Peyer's patch (tissue), 4 donors: Measurements from ENCODE around the gene TERB1. TPM values are rescaled to one million over a fixed set of nuclear protein-coding genes. Genes with fewer than 3 reads are reported as not detected.
A peak's percentile ranks its signal among the peaks of the same experiment; 100 is the strongest.

Experiments used
- DNase-seq, 3 donors: peaks; one replicate each; pipeline ENCODE4 v3.0.0-alpha.2; 2017 to 2019
- H3K27ac ChIP-seq, 4 donors: fragments of 200-600 bp; sonication (generic); one replicate each; pipeline ENCODE4 v1.5.1; 2016 to 2019
- H3K27me3 ChIP-seq, 2 donors: fragments of 200-600 bp; sonication (generic); one replicate each; pipeline ENCODE4 v1.5.1; 2019
- H3K36me3 ChIP-seq, 3 donors: fragments of 200-600 bp; sonication (generic); one replicate each; pipeline ENCODE4 v1.5.1; 2016 to 2019
- H3K4me1 ChIP-seq, 4 donors: fragments of 200-600 bp; sonication (generic); one replicate each; pipeline ENCODE4 v1.5.1; 2016 to 2019
- H3K4me3 ChIP-seq, 4 donors: fragments of 200-600 bp; sonication (generic); 1 replicate in 3 of 4; 2 replicates in 1 of 4; pipeline ENCODE4 v1.5.1; 2016 to 2019; ENCODE audit warnings: mild to moderate bottlenecking in 1 of 4
- H3K9me3 ChIP-seq, 4 donors: fragments of 200-600 bp; sonication (generic); one replicate each; pipeline ENCODE4 v1.5.1; 2016 to 2019; ENCODE audit warnings: mild to moderate bottlenecking in 1 of 4
- CTCF ChIP-seq, 6 experiments: fragments of 450-650 bp in 4 of 6; fragments of 200-600 bp in 2 of 6; sonication (generic) in 1 of 6; IDR thresholded peaks; one replicate each; pipeline ENCODE4 v1.5.1; 2017 to 2019; ENCODE audit warnings: antibody characterized with exemption in 6 of 6, mild to moderate bottlenecking in 3 of 6, moderate library complexity in 1 of 6
- POLR2A ChIP-seq, 2 donors: fragments of 450-650 bp; IDR thresholded peaks; one replicate each; pipeline ENCODE4 v1.5.1; 2017; ENCODE audit warnings: antibody characterized with exemption in 2 of 2, mild to moderate bottlenecking in 2 of 2, moderate library complexity in 2 of 2
- total RNA-seq, 4 donors: library from RNA; depleted of rRNA; stranded (reverse); fragments of >200 nt; gene quantifications; one replicate each; pipeline ENCODE4 v1.1.0, GENCODE V29; 2016

Gene TERB1
- total RNA-seq, 4 donors from 2014 or later = 0.40 TPM; not detected in 3

- no peaks in the 10 kb centered on the region for H3K9me3 ChIP-seq
- H3K27ac ChIP-seq = no peak overlapping the region
- H3K36me3 ChIP-seq = no peaks in the 10 kb centered on the region
- H3K27me3 ChIP-seq = peaks cover 0 to 11% of the 10 kb centered on the region in 2 donors
- no peak for DNase-seq
- TF ChIP-seq CTCF (IDR thresholded peaks at IDR 0.05) = no peak
- no peak overlapping the region for H3K4me3 ChIP-seq
- H3K4me1 ChIP-seq = peaks cover 0 to 12% (median 9%) of the 10 kb centered on the region in 4 donors
Measured at GRCh38 chr16:66840883-66841282, 39.5 kb upstream of the TERB1 start.

GRCh38 chr16:66834746-66835145, 33.4 kb upstream of the TERB1 start:
- no peak for DNase-seq
- peaks cover 2 to 3% (median 3%) of the 10 kb centered on the region in 4 donors for H3K4me1 ChIP-seq
- no peaks in the 10 kb centered on the region for H3K27me3 ChIP-seq
- TF ChIP-seq POLR2A (IDR thresholded peaks at IDR 0.05) = no peak
- TF ChIP-seq CTCF (IDR thresholded peaks at IDR 0.05) = no peak
- H3K4me3 ChIP-seq = no peak overlapping the region
- no peaks in the 10 kb centered on the region for H3K9me3 ChIP-seq
- H3K36me3 ChIP-seq = no peaks in the 10 kb centered on the region
- no peak overlapping the region for H3K27ac ChIP-seq

GRCh38 chr16:66832661-66833305, 31.4 kb upstream of the TERB1 start:
- H3K9me3 ChIP-seq = no peaks in the 10 kb centered on the region
- DNase-seq = no peak
- no peak overlapping the region for H3K4me3 ChIP-seq
- H3K27me3 ChIP-seq = no peaks in the 10 kb centered on the region
- H3K36me3 ChIP-seq = no peaks in the 10 kb centered on the region
- TF ChIP-seq POLR2A (IDR thresholded peaks at IDR 0.05) = no peak
- no peak for TF ChIP-seq CTCF (IDR thresholded peaks at IDR 0.05)
- no peak overlapping the region for H3K27ac ChIP-seq
- H3K4me1 ChIP-seq = peaks cover 3 to 17% (median 8%) of the 10 kb centered on the region in 4 donors

- H3K36me3 ChIP-seq = peaks cover 0 to 2% (median 0%) of the 10 kb centered on the region in 3 donors
- no peaks in the 10 kb centered on the region for H3K27me3 ChIP-seq
- H3K4me1 ChIP-seq = peaks cover 3 to 17% (median 8%) of the 10 kb centered on the region in 4 donors
- no peaks in the 10 kb centered on the region for H3K9me3 ChIP-seq
- no peak overlapping the region for H3K27ac ChIP-seq
- TF ChIP-seq POLR2A (IDR thresholded peaks at IDR 0.05) (no peak), CTCF (IDR thresholded peaks at IDR 0.05) (no peak)
- DNase-seq = no peak
- H3K4me3 ChIP-seq = no peak overlapping the region
Measured at GRCh38 chr16:66832190-66832589, 30.8 kb upstream of the TERB1 start.

GRCh38 chr16:66830422-66831404, 29.3 kb upstream of the TERB1 start, which contains the start of gene NAE1:
Gene NAE1 (minus strand): TSS chr16:66830976. CDS start chr16:66830899, 77 bp downstream.
- DNase-seq = peak; percentile 75 to 93 (median 92)
- H3K4me1 ChIP-seq = peaks cover 3 to 17% (median 8%) of the 10 kb centered on the region in 4 donors
- H3K4me3 ChIP-seq = peak within 1 kb of the TSS; percentile 67 to 83 (median 74)
- peak within 1 kb of the TSS; percentile 76 to 91 (median 82) for H3K27ac ChIP-seq
- no peaks in the 10 kb centered on the region for H3K9me3 ChIP-seq
- TF ChIP-seq CTCF (IDR thresholded peaks at IDR 0.05) (peak; percentile 90 to 99 (median 98)), POLR2A (IDR thresholded peaks at IDR 0.05) (peak; percentile 75 to 88)
- H3K27me3 ChIP-seq = no peaks in the 10 kb centered on the region
- peaks cover 0 to 17% (median 0%) of the 10 kb centered on the region in 3 donors for H3K36me3 ChIP-seq
